ENCODE data around the gene SLC16A13. TPM values are rescaled to one million over a fixed set of nuclear protein-coding genes. Genes with fewer than 3 reads are reported as not detected.

SLC16A13 gene
- total and polyA plus RNA-seq, 4 donors: 2.3 to 43.2 (median 29.9) TPM

- 83% methylated on average over 10 of the region's 10 CpGs for WGBS
- TF ChIP-seq RAD21 (IDR thresholded peaks at IDR 0.05) (peak; percentile 42 to 64), JUND (IDR thresholded peaks at IDR 0.05) (no peak), MAX (IDR thresholded peaks at IDR 0.05) (no peak), FOXA2 (IDR thresholded peaks at IDR 0.05) (no peak), YY1 (IDR thresholded peaks at IDR 0.05) (no peak), NR2F2 (IDR thresholded peaks at IDR 0.05) (no peak), ATF3 (IDR thresholded peaks at IDR 0.05) (no peak), CTCF (IDR thresholded peaks at IDR 0.05; ENCODE audit: low read depth, low read length, missing input control) (peak; percentile 36), ZBTB33 (IDR thresholded peaks at IDR 0.05) (no peak)
- no peaks in the 10 kb centered on the region for H3K27me3 ChIP-seq (ENCODE audit: control insufficient read depth in 4 of 4, insufficient read depth in 4 of 4, low read length in 3 of 4)
- H3K27ac ChIP-seq (ENCODE audit: low read depth in 1 of 2, low read length in 2 of 2): no peak overlapping the region
- H3K4me1 ChIP-seq (ENCODE audit: control insufficient read depth in 4 of 4, insufficient read depth in 4 of 4, low read length in 3 of 4): no peaks in the 10 kb centered on the region
- peaks cover 2 to 36% (median 23%) of the 10 kb centered on the region in 4 donors for H3K36me3 ChIP-seq (ENCODE audit: control insufficient read depth in 4 of 4, insufficient read depth in 3 of 4, low read depth in 1 of 4, low read length in 3 of 4)
- H3K4me3 ChIP-seq (ENCODE audit: low read depth in 1 of 3, low read length in 3 of 3): no peak overlapping the region
- no peak overlapping the region for H3K9ac ChIP-seq (ENCODE audit: low read depth in 1 of 2, low read length in 2 of 2)
- peak; percentile 66 for DNase-seq (ENCODE audit: low spot score)
- H3K9me3 ChIP-seq (ENCODE audit: control insufficient read depth in 4 of 4, low read length in 3 of 4): no peaks in the 10 kb centered on the region
These were observed 34.4 kb upstream of the SLC16A13 start for GRCh38 chr17:7001318-7001961.

- peaks cover 0 to 2% (median 0%) of the 10 kb centered on the region in 4 donors for H3K4me1 ChIP-seq (ENCODE audit: control insufficient read depth in 4 of 4, insufficient read depth in 4 of 4, low read length in 3 of 4)
- H3K9ac ChIP-seq (ENCODE audit: low read depth in 1 of 2, low read length in 2 of 2): no peak overlapping the region
- H3K4me3 ChIP-seq (ENCODE audit: low read depth in 1 of 3, low read length in 3 of 3): no peak overlapping the region
- H3K36me3 ChIP-seq (ENCODE audit: control insufficient read depth in 4 of 4, insufficient read depth in 3 of 4, low read depth in 1 of 4, low read length in 3 of 4): peaks cover 2 to 36% (median 23%) of the 10 kb centered on the region in 4 donors
- H3K27me3 ChIP-seq (ENCODE audit: control insufficient read depth in 4 of 4, insufficient read depth in 4 of 4, low read length in 3 of 4): no peaks in the 10 kb centered on the region
- no peaks in the 10 kb centered on the region for H3K9me3 ChIP-seq (ENCODE audit: control insufficient read depth in 4 of 4, low read length in 3 of 4)
- 92% methylated on average over 6 of the region's 6 CpGs for WGBS
- DNase-seq (ENCODE audit: low spot score): no peak
- no peak overlapping the region for H3K27ac ChIP-seq (ENCODE audit: low read depth in 1 of 2, low read length in 2 of 2)
- no peak for TF ChIP-seq RXRA (IDR thresholded peaks at IDR 0.05)
- TF ChIP-seq SP1 (IDR thresholded peaks at IDR 0.05): no peak
- no peak for TF ChIP-seq EGR1 (IDR thresholded peaks at IDR 0.05; ENCODE audit: low read depth in 2 of 2)
- TF ChIP-seq FOXA2 (IDR thresholded peaks at IDR 0.05): no peak
- TF ChIP-seq MAX (IDR thresholded peaks at IDR 0.05): no peak
These were observed 33.3 kb upstream of the SLC16A13 start for GRCh38 chr17:7002288-7003047.

All from liver (tissue), 9 donors.